Measurements from ENCODE around the gene GIGYF1. TPM values are rescaled to one million over a fixed set of nuclear protein-coding genes. Genes with fewer than 3 reads are reported as not detected.

The GIGYF1 gene
- total and polyA plus RNA-seq, 2 of the 13 experiments (the other 11 are each of a cell fraction or from before 2014, with no cell fraction given), result 7.6 to 16.1 TPM

DNA sequence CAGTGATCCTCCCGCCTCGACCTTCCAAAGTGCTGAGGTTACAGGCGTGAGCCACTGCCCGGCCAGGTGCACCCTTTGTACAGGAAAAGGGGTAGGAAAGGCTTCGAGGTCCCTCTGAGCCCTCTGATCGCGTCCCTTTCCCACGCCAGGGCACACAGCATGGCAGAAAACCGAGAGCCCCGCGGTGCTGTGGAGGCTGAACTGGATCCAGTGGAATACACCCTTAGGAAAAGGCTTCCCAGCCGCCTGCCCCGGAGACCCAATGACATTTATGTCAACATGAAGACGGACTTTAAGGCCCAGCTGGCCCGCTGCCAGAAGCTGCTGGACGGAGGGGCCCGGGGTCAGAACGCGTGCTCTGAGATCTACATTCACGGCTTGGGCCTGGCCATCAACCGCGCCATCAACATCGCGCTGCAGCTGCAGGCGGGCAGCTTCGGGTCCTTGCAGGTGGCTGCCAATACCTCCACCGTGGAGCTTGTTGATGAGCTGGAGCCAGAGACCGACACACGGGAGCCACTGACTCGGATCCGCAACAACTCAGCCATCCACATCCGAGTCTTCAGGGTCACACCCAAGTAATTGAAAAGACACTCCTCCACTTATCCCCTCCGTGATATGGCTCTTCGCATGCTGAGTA, 12.7 kb upstream of the GIGYF1 start (continued):
- TF ChIP-seq ZNF883 (CRISPR knock-in tag; IDR thresholded peaks at IDR 0.05; ENCODE audit: not compliant biosample characterization), result no peak
- TF ChIP-seq, protein P1, sequence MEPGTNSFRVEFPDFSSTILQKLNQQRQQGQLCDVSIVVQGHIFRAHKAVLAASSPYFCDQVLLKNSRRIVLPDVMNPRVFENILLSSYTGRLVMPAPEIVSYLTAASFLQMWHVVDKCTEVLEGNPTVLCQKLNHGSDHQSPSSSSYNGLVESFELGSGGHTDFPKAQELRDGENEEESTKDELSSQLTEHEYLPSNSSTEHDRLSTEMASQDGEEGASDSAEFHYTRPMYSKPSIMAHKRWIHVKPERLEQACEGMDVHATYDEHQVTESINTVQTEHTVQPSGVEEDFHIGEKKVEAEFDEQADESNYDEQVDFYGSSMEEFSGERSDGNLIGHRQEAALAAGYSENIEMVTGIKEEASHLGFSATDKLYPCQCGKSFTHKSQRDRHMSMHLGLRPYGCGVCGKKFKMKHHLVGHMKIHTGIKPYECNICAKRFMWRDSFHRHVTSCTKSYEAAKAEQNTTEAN (CRISPR knock-in tag; conservative IDR thresholded peaks at IDR 0.05), result no peak
- no peak for TF ChIP-seq POLR2A (IDR thresholded peaks at IDR 0.05; ENCODE audit: insufficient read depth in 1 of 2, low read depth in 2 of 2, low read length in 2 of 2)
- no peak for TF ChIP-seq ZNF746 (CRISPR knock-in tag; IDR thresholded peaks at IDR 0.05)
- TF ChIP-seq SKIL (CRISPR knock-in tag; IDR thresholded peaks at IDR 0.05; ENCODE audit: borderline replicate concordance), result no peak
- TF ChIP-seq ZBTB7A (CRISPR knock-in tag; IDR thresholded peaks at IDR 0.05), result 0 out of 2 replicates have a peak, but pooled peaks have one; percentile 44
- no peak for TF ChIP-seq ZKSCAN8 (CRISPR knock-in tag; IDR thresholded peaks at IDR 0.05; ENCODE audit: borderline replicate concordance)
- TF ChIP-seq ARNTL (CRISPR knock-in tag; IDR thresholded peaks at IDR 0.05), result no peak
- no peak for TF ChIP-seq ZNF225 (CRISPR knock-in tag; IDR thresholded peaks at IDR 0.05)
- TF ChIP-seq ZNF780A (CRISPR knock-in tag; IDR thresholded peaks at IDR 0.05), result no peak
- TF ChIP-seq, protein P2, sequence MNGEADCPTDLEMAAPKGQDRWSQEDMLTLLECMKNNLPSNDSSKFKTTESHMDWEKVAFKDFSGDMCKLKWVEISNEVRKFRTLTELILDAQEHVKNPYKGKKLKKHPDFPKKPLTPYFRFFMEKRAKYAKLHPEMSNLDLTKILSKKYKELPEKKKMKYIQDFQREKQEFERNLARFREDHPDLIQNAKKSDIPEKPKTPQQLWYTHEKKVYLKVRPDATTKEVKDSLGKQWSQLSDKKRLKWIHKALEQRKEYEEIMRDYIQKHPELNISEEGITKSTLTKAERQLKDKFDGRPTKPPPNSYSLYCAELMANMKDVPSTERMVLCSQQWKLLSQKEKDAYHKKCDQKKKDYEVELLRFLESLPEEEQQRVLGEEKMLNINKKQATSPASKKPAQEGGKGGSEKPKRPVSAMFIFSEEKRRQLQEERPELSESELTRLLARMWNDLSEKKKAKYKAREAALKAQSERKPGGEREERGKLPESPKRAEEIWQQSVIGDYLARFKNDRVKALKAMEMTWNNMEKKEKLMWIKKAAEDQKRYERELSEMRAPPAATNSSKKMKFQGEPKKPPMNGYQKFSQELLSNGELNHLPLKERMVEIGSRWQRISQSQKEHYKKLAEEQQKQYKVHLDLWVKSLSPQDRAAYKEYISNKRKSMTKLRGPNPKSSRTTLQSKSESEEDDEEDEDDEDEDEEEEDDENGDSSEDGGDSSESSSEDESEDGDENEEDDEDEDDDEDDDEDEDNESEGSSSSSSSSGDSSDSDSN (CRISPR knock-in tag; IDR thresholded peaks at IDR 0.05), result peak; percentile 34; the same call in 1 of the 2 replicates
- no peak for TF ChIP-seq ZKSCAN1 (IDR thresholded peaks at IDR 0.05; ENCODE audit: low read length)
- TF ChIP-seq GMEB2 (CRISPR knock-in tag; IDR thresholded peaks at IDR 0.05; ENCODE audit: low read depth), result no peak
- TF ChIP-seq, protein P3, sequence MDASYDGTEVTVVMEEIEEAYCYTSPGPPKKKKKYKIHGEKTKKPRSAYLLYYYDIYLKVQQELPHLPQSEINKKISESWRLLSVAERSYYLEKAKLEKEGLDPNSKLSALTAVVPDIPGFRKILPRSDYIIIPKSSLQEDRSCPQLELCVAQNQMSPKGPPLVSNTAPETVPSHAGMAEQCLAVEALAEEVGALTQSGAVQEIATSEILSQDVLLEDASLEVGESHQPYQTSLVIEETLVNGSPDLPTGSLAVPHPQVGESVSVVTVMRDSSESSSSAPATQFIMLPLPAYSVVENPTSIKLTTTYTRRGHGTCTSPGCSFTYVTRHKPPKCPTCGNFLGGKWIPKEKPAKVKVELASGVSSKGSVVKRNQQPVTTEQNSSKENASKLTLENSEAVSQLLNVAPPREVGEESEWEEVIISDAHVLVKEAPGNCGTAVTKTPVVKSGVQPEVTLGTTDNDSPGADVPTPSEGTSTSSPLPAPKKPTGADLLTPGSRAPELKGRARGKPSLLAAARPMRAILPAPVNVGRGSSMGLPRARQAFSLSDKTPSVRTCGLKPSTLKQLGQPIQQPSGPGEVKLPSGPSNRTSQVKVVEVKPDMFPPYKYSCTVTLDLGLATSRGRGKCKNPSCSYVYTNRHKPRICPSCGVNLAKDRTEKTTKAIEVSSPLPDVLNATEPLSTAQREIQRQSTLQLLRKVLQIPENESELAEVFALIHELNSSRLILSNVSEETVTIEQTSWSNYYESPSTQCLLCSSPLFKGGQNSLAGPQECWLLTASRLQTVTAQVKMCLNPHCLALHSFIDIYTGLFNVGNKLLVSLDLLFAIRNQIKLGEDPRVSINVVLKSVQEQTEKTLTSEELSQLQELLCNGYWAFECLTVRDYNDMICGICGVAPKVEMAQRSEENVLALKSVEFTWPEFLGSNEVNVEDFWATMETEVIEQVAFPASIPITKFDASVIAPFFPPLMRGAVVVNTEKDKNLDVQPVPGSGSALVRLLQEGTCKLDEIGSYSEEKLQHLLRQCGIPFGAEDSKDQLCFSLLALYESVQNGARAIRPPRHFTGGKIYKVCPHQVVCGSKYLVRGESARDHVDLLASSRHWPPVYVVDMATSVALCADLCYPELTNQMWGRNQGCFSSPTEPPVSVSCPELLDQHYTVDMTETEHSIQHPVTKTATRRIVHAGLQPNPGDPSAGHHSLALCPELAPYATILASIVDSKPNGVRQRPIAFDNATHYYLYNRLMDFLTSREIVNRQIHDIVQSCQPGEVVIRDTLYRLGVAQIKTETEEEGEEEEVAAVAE (CRISPR knock-in tag; IDR thresholded peaks at IDR 0.05; ENCODE audit: borderline replicate concordance), result no peak
- TF ChIP-seq RARA (CRISPR knock-in tag; IDR thresholded peaks at IDR 0.05), result peak; percentile 60
- no peak for TF ChIP-seq ZNF136 (CRISPR knock-in tag; IDR thresholded peaks at IDR 0.05; ENCODE audit: low read depth)
- TF ChIP-seq NFYB (CRISPR knock-in tag; IDR thresholded peaks at IDR 0.05), result no peak
- no peak for TF ChIP-seq ZNF546 (CRISPR knock-in tag; conservative IDR thresholded peaks at IDR 0.05)

Data from HepG2 (cell line).